Bronchial epithelial cell (primary cell): ENCODE measurements around the gene CRYGN. TPM values are rescaled to one million over a fixed set of nuclear protein-coding genes. Genes with fewer than 3 reads are reported as not detected.

ENCODE experiments used
- DNase-seq: peaks from one replicate; pipeline ENCODE4 v3.0.0-alpha.2; 2010; ENCODE audit warnings: low read depth
- FAIRE-seq: peaks from 2 replicates; lab custom pipeline; 2011; peaks lifted over from hg19 to GRCh38; lab: Jason Lieb, UNC
- H3K27me3 ChIP-seq: 2 replicates; pipeline ENCODE4 v1.5.1; 2011; ENCODE audit warnings: low read length; ENCODE audit not compliant: control insufficient read depth, insufficient read depth
- H3K36me3 ChIP-seq: 2 replicates; pipeline ENCODE4 v1.5.1; 2011; ENCODE audit warnings: low read length; ENCODE audit not compliant: control insufficient read depth, insufficient read depth
- H3K4me3 ChIP-seq: 2 replicates; pipeline ENCODE4 v1.5.1; 2011; ENCODE audit warnings: mild to moderate bottlenecking, low read depth, low read length, control low read depth
- total RNA-seq: library from RNA; depleted of rRNA; stranded (reverse); fragments of >200 nt; gene quantifications from 2 replicates; pipeline ENCODE4 v1.2.1, GENCODE V29; 2014
- TF ChIP-seq, protein P1 (sequence below): IDR thresholded peaks from 2 replicates; pipeline ENCODE4 v1.5.1; 2011; ENCODE audit warnings: mild to moderate bottlenecking, moderate library complexity, low read length, control low read depth, inconsistent platforms; ENCODE audit not compliant: insufficient read depth, severe bottlenecking

CRYGN gene, protein sequence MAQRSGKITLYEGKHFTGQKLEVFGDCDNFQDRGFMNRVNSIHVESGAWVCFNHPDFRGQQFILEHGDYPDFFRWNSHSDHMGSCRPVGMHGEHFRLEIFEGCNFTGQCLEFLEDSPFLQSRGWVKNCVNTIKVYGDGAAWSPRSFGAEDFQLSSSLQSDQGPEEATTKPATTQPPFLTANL
- total RNA-seq, result not detected in 2 replicates

DNA sequence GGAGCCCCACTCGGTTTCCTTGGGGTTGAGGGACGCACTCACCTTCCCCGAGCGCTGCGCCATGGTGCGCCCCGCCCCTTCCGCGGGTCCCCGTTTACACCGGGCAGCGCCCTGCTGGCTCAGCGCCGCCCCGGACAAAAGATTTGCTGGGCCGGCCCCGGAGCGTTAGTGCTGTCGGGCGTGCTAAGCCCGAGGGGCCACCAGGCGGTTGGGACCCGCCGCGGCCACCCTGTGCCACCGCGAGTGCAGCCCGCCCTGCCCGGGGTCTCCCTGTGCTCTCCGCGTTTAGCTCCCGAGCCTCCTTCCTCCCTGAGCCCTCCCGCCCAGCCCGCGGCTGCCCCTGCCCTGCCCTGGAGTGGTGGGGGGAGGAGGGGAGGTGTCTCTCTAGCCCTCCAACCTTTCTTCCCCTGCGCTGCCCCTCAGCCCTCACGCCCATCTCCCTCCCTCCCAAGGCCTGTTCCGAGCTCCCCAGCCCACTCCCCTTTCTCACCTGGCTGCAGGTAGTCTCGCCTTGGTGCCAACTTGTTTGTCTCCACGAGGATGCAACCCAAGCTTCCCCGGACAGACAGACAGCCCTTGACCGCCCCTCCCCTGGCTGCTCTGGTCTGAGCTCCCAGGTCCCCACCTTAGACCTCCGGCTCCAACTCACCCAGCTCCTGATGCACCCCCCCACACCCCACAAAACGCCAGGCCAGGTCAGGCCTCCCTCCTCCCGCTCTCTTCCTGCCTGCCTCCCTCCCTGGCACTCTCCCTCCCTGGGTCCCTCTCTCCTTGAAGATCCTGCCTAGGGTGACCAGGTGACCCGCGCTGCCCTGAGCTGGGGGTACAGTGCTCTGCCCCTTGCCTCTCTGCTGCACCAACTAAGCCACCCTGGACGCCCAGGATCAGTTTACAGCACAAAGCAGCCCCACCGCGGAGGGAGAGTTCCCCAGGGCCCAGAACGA, at the start of gene CRYGN:
TSS of gene CRYGN (minus strand) at position 287 of the 944 bp plus-strand sequence. CDS start at position 63, 224 bp downstream.
- H3K4me3 ChIP-seq, result peak within 1 kb of the TSS; percentile 26
- H3K36me3 ChIP-seq, result no peaks in the 10 kb centered on the region
- no peak for DNase-seq
- FAIRE-seq, result no peak
- TF ChIP-seq, protein P1, sequence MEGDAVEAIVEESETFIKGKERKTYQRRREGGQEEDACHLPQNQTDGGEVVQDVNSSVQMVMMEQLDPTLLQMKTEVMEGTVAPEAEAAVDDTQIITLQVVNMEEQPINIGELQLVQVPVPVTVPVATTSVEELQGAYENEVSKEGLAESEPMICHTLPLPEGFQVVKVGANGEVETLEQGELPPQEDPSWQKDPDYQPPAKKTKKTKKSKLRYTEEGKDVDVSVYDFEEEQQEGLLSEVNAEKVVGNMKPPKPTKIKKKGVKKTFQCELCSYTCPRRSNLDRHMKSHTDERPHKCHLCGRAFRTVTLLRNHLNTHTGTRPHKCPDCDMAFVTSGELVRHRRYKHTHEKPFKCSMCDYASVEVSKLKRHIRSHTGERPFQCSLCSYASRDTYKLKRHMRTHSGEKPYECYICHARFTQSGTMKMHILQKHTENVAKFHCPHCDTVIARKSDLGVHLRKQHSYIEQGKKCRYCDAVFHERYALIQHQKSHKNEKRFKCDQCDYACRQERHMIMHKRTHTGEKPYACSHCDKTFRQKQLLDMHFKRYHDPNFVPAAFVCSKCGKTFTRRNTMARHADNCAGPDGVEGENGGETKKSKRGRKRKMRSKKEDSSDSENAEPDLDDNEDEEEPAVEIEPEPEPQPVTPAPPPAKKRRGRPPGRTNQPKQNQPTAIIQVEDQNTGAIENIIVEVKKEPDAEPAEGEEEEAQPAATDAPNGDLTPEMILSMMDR, result no peak
- peaks cover 7% of the 10 kb centered on the region for H3K27me3 ChIP-seq

DNA sequence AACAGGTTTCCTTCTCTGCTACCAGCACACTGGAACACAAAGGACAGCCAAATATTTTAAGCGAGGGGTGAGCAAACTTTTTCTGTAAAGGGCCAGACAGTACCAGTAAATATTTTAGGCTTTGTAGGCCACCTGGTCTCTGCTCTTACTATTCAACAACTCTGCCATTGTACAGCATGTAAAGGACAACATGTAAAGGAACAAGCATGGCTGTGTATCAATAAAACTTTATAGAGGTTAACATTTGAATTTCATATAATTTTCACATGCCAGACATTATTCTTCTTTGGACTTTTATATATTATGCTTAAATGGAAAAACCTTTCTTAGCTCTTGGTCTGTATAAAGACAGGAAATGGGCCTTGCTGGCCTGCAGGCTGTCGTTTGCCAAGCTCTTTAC, 49.6 kb upstream of the CRYGN start:
- peaks cover 14% of the 10 kb centered on the region for H3K36me3 ChIP-seq
- no peak for FAIRE-seq
- TF ChIP-seq, protein P1, result no peak

DNA sequence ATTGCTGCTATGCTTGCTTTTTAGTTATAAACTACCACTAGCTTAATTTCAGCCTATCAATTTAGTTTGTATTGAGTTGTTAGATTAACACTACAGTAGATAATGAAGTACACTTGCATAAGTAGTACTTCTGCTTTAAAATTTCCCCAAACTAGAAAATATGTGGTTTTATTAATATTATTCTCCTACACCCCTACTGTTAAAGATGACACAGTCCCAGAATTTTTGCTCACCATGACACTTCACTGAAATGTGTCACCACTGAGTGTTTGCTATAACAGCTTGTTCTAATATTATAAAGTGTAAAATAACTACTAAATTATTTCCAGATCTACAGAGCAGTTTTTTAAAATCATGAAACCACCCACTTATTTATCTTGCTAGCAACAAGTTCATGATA, 48.2 kb upstream of the CRYGN start:
- Histone ChIP-seq H3K36me3 (peaks cover 16% of the 10 kb centered on the region), H3K4me3 (no peak overlapping the region), H3K27me3 (no peaks in the 10 kb centered on the region)
- DNase-seq, result no peak
- TF ChIP-seq, protein P1, result no peak
- FAIRE-seq, result no peak

More for the DNA sequence above, 49.6 kb upstream of the CRYGN start:
- H3K27me3 ChIP-seq, result no peaks in the 10 kb centered on the region
- H3K4me3 ChIP-seq, result no peak overlapping the region
- no peak for DNase-seq

DNA sequence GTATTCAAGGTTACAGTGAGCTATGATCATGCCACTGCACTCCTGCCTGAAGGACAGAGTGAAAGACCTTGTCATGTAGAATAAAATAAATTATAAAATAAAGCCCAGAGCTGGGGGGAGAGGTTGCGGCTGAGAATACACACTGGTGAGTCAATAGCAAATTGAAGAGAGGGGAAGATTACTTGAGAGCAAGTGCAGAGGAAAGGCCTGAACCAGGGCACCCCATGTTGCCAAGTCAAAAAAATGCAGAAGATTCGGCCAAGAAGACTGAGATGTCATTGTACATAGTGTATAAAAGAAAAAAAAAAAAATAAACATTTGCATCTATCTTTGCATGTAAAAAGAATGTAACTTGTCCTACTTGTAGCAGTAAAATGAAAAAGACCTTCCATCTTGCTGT, 47.3 kb upstream of the CRYGN start:
- H3K36me3 ChIP-seq, result peaks cover 16% of the 10 kb centered on the region
- no peak for FAIRE-seq

DNA sequence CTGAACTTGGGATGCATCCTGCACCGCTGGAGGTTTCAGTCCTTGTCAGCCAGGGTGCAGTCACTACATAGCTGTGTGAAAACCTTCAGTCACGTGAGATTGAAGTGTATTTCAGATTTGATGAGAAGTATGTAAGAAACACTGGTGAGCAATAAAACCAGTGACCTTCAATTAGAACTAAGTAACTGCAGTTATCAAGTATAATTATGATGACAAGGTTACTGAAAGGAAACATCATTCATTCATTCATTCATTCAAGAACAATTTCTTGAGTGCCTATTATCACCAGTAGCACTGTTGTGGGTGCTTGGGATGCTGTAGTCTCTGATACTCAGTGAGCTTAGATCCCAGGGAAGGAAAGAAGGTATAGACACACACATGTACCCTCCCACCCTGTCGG, 46.1 kb upstream of the CRYGN start:
- TF ChIP-seq, protein P1, result no peak
- DNase-seq (no peak), FAIRE-seq (no peak)
- Histone ChIP-seq H3K36me3 (peaks cover 19% of the 10 kb centered on the region), H3K27me3 (no peaks in the 10 kb centered on the region), H3K4me3 (no peak overlapping the region)

More for the DNA sequence above, 47.3 kb upstream of the CRYGN start:
- no peak for DNase-seq
- no peak overlapping the region for H3K4me3 ChIP-seq
- TF ChIP-seq, protein P1, result no peak
- no peaks in the 10 kb centered on the region for H3K27me3 ChIP-seq
